Common myeloid progenitor, CD34-positive (primary cell): Measurements from ENCODE around the gene IMP3.

Experiments used
- CTCF ChIA-PET: fragments of 350-600 bp; sonication (Branson Sonifier 250); formaldehyde crosslinking; loops from one replicate; lab custom pipeline; 2021; ENCODE audit warnings: antibody characterized with exemption; lab: Charles Lee
- POLR2A ChIA-PET: fragments of 350-600 bp; sonication (Branson Sonifier 250); formaldehyde crosslinking; loops from one replicate; lab custom pipeline; 2021; ENCODE audit warnings: antibody characterized with exemption; lab: Charles Lee
- DNase-seq, 3 donors: peaks; one replicate each; pipeline versions ENCODE4 v3.0.0 to v3.0.0-alpha.2; 2013
- H3K27ac ChIP-seq, 2 experiments: 1 replicate in 1 of 2; 2 replicates in 1 of 2; pipeline ENCODE4 v1.7.0; 2013; ENCODE audit warnings: inconsistent platforms in 2 of 2, low read length in 2 of 2, mild to moderate bottlenecking in 2 of 2, low read depth in 1 of 2, moderate library complexity in 1 of 2; ENCODE audit not compliant: severe bottlenecking in 2 of 2, insufficient read depth in 1 of 2, poor library complexity in 1 of 2
- H3K27me3 ChIP-seq, 5 experiments: replicated peaks in 2 of 5; 1 replicate in 3 of 5; 2 replicates in 2 of 5; pipeline versions ENCODE4 v1.6.1 to v1.7.0; 2013; ENCODE audit warnings: low read length in 4 of 5, mild to moderate bottlenecking in 2 of 5, moderate library complexity in 2 of 5, inconsistent platforms in 1 of 5; ENCODE audit not compliant: insufficient read depth in 5 of 5, control insufficient read depth in 4 of 5
- H3K36me3 ChIP-seq, 4 experiments: 1 replicate in 2 of 4; 2 replicates in 2 of 4; pipeline versions ENCODE4 v1.6.1 to v1.7.0; 2013; ENCODE audit warnings: low read length in 3 of 4, control low read depth in 1 of 4, mild to moderate bottlenecking in 1 of 4; ENCODE audit not compliant: control insufficient read depth in 4 of 4, insufficient read depth in 4 of 4
- H3K4me1 ChIP-seq, 4 experiments: 1 replicate in 3 of 4; 2 replicates in 1 of 4; pipeline versions ENCODE4 v1.6.1 to v1.7.1; 2013; ENCODE audit warnings: low read length in 3 of 4, mild to moderate bottlenecking in 3 of 4, control low read depth in 1 of 4, inconsistent platforms in 1 of 4, moderate library complexity in 1 of 4; ENCODE audit not compliant: control insufficient read depth in 4 of 4, insufficient read depth in 4 of 4; ENCODE audit errors: control extremely low read depth in 1 of 4
- H3K4me3 ChIP-seq, 7 experiments: 1 replicate in 4 of 7; 2 replicates in 3 of 7; pipeline versions ENCODE4 v1.5.1 to v1.7.0; 2013; ENCODE audit warnings: mild to moderate bottlenecking in 7 of 7, low read length in 6 of 7, moderate library complexity in 6 of 7, inconsistent platforms in 2 of 7, low read depth in 2 of 7, control low read depth in 1 of 7; ENCODE audit not compliant: insufficient read depth in 4 of 7, control insufficient read depth in 1 of 7; ENCODE audit errors: extremely low read depth in 1 of 7
- H3K9me3 ChIP-seq, 5 experiments: 1 replicate in 4 of 5; 2 replicates in 1 of 5; pipeline versions ENCODE4 v1.6.1 to v1.7.1; 2013; ENCODE audit warnings: low read length in 4 of 5, mild to moderate bottlenecking in 2 of 5, inconsistent platforms in 1 of 5, low read depth in 1 of 5, moderate library complexity in 1 of 5; ENCODE audit not compliant: control insufficient read depth in 4 of 5, insufficient read depth in 2 of 5; ENCODE audit errors: control extremely low read depth in 1 of 5
- WGBS: methylation state at CpG from one replicate; pipeline ENCODE4 v1.1.5; 2013; ENCODE audit not compliant: insufficient coverage; 5-methylcytosine and 5-hydroxymethylcytosine counted together

The IMP3 gene

DNA sequence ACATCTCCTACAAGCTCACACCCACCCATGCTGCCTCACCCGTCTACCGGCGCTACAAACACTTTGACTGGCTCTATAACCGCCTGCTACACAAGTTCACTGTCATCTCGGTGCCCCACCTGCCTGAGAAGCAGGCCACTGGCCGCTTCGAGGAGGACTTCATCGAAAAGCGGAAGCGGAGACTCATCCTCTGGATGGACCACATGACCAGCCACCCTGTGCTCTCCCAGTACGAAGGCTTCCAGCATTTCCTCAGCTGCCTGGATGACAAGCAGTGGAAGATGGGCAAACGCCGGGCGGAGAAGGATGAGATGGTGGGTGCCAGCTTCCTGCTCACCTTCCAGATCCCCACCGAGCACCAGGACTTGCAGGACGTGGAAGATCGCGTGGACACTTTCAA, 9.8 kb upstream of the IMP3 start:
- Histone ChIP-seq H3K36me3 (peaks cover 0 to 5% (median 0%) of the 10 kb centered on the region in 4 experiments), H3K4me1 (peaks cover 0 to 34% (median 30%) of the 10 kb centered on the region in 4 experiments), H3K4me3 (no peak overlapping the region), H3K27ac (no peak overlapping the region), H3K27me3 (peaks cover 0 to 6% (median 0%) of the 10 kb centered on the region in 5 experiments), H3K9me3 (no peaks in the 10 kb centered on the region)
- WGBS, result 96% methylated on average over 15 of the region's 18 CpGs
- POLR2A ChIA-PET, result interaction anchor here (0.6 kb wide), 1 partner anchor 141 kb away, joined by 3 read pairs; no protein-coding TSS in a partner anchor
- CTCF ChIA-PET, result interaction anchor here (1.2 kb wide), 1 partner anchor 12 kb away, joined by 3 read pairs; no protein-coding TSS in a partner anchor
- no peak for DNase-seq

DNA sequence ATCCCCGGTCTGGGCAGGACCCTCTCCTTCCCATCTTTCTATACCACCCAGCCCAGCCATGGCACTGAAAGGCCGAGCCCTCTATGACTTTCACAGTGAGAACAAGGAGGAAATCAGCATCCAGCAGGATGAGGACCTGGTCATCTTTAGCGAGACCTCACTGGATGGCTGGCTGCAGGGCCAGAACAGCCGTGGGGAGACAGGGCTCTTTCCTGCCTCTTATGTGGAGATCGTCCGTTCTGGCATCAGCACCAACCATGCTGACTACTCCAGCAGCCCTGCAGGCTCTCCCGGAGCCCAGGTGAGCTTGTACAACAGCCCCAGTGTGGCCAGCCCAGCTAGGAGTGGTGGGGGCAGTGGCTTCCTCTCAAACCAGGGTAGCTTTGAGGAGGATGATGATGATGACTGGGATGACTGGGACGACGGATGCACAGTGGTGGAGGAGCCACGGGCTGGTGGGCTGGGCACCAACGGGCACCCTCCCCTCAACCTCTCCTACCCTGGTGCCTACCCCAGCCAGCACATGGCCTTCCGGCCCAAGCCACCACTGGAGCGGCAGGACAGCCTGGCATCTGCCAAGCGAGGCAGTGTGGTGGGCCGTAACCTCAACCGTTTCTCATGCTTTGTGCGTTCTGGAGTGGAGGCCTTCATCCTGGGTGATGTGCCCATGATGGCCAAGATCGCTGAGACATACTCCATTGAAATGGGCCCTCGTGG, 9.2 kb upstream of the IMP3 start:
- POLR2A ChIA-PET, result interaction anchor here (0.6 kb wide), 1 partner anchor 140 kb away, joined by 3 read pairs; no protein-coding TSS in a partner anchor
- 98% methylated on average over 13 of the region's 19 CpGs for WGBS
- Histone ChIP-seq H3K36me3 (peaks cover 0 to 5% (median 0%) of the 10 kb centered on the region in 4 experiments), H3K9me3 (no peaks in the 10 kb centered on the region), H3K27me3 (peaks cover 0 to 6% (median 0%) of the 10 kb centered on the region in 5 experiments), H3K4me3 (no peak overlapping the region), H3K27ac (no peak overlapping the region), H3K4me1 (peaks cover 0 to 34% (median 30%) of the 10 kb centered on the region in 4 experiments)
- no peak for DNase-seq
- CTCF ChIA-PET, result no interaction called here

DNA sequence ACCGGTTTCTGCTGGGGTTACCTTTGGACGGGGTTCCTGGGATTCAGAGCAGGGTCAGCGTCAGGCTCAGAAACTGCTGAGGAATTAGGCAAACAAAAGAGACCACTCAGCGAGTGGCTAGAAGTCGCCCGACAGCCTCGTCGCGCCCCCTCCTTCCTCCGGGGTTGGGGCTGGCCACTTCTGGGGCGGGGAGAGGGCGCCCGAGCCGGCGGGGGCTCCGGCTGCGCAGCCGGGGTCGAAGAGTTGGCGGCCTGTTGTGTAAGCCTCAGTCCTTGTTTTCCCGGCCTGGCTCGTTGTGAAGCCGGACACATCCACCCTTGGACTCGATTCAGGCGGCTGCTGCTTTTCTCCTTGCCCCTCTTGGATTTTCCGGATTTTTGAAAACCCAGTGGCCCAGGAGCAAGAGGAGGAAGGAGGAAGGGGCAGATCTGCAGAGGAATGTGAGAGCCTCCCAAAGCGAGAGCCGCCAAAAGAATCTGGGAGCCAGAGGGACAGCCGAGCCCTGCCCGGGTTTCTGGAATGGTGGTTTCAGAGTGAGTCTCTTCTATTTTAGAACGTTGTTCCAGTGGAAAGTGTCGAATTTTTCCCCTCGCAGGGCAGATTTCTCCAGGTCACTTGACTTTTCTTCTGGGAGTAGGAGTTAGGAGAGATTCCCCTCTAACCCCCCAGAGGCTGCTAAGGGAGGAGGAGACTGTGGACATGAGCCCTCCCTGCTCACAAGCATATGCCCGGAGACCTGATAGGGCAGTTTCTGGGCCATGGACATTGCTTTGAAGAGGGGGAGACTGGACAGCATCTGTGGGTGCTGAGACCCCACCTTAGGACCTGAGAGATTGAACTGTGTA, 8.4 kb upstream of the IMP3 start:
- Histone ChIP-seq H3K4me1 (peaks cover 0 to 34% (median 30%) of the 10 kb centered on the region in 4 experiments), H3K4me3 (peak overlapping the region; percentile 57 to 93 (median 76)), H3K9me3 (no peaks in the 10 kb centered on the region), H3K27me3 (peaks cover 0 to 6% (median 0%) of the 10 kb centered on the region in 5 experiments), H3K36me3 (peaks cover 0 to 5% (median 0%) of the 10 kb centered on the region in 4 experiments), H3K27ac (peak overlapping the region in 1 of 2 experiments; percentile 70)
- WGBS, result 20% methylated on average over 27 of the region's 34 CpGs
- no peak for DNase-seq
- ChIA-PET CTCF (interaction anchor here (0.7 to 1.8 kb wide), 10 partner anchors 18 to 196 kb away, joined by 3 to 6 read pairs (median 3); partner anchors contain the start of gene PTPN9), POLR2A (interaction anchor here (1.6 kb wide), 1 partner anchor 140 kb away, joined by 7 read pairs; no protein-coding TSS in a partner anchor)

DNA sequence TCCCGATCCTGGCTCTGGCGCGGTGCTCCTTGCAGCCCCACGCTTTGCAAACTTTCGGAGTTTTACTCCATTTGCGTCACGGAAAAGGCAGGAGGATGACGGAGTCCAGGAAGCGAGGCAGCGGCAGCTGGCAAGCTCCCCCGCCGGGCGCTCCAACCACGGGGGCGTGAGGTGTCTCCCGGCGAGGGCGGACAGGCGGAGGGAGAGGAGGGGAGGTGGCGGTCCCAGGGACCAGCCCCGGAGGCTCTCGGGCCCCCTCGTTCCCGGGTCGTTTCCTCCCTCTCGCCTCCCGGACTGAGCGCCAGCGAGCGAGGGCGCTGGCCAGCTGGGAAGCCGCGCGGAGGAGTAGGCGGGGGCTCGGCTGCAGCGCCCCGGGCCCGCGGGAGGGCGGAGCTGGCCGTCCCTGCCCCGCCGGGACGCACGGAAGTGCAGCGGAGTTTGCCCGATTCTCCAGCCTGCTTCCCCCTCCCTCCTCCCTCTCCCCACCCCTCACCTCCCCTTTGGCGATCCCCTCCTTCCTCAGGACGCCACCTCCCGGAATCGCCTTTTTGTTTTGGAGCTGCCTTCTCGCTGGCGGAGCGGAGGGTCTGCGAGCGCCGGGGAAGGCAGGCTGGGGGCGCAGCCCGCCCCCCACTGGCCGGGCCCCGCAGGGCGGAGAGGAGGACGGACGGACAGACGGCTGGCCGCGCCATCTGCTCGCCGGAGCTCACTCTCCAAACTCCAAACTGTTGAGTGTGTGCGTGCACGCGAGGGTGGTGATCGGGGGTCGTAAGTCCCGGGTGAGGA, 7.5 kb upstream of the IMP3 start, which contains the start of gene SNX33:
SNX33 (plus strand) TSS at position 543 of the 786 bp plus-strand sequence. CDS start 1,191 bp downstream, outside the sequence.
- POLR2A ChIA-PET, result interaction anchor here (0.5 to 1.6 kb wide), 2 partner anchors 77 to 139 kb away, joined by 3 to 7 read pairs; no protein-coding TSS in a partner anchor
- H3K9me3 ChIP-seq, result no peaks in the 10 kb centered on the region
- peaks cover 0 to 5% (median 0%) of the 10 kb centered on the region in 4 experiments for H3K36me3 ChIP-seq
- H3K4me1 ChIP-seq, result peaks cover 0 to 34% (median 30%) of the 10 kb centered on the region in 4 experiments
- under 1% methylated on average over 52 of the region's 76 CpGs for WGBS
- peak within 1 kb of the TSS in 1 of 2 experiments; percentile 70 for H3K27ac ChIP-seq
- CTCF ChIA-PET, result interaction anchor here (0.7 to 1.8 kb wide), 12 partner anchors 19 to 196 kb away, joined by 3 to 6 read pairs (median 3); partner anchors contain the start of gene PTPN9
- peak within 1 kb of the TSS; percentile 57 to 93 (median 76) for H3K4me3 ChIP-seq
- peaks cover 0 to 6% (median 0%) of the 10 kb centered on the region in 5 experiments for H3K27me3 ChIP-seq
- DNase-seq, result peak; percentile 52 to 64 (median 59)

DNA sequence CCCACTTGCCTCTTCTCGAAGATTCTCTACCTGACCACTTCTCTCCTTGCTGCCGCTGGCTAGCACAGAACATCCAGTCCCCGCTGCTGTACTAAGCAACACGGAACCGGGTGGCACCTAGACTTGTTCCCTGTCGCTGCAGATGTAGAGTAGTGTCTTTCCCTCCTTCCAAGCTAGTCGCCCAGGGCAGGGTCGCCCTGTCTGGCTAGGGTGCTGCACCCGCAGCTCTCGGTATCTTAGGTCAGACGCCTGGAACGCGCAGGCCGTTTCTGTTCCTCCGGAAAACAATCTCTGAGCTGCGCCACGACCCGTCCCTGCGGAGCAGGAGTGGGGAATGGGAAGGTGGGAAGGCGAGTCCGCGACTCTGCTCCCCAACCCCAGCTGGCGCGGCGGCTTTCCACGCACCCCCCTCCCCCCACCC, 6.9 kb upstream of the IMP3 start:
- H3K27me3 ChIP-seq, result peaks cover 0 to 6% (median 0%) of the 10 kb centered on the region in 5 experiments
- H3K36me3 ChIP-seq, result peaks cover 0 to 5% (median 0%) of the 10 kb centered on the region in 4 experiments
- POLR2A ChIA-PET, result interaction anchor here (0.5 to 1.6 kb wide), 2 partner anchors 78 to 138 kb away, joined by 3 to 7 read pairs; no protein-coding TSS in a partner anchor
- CTCF ChIA-PET, result interaction anchor here (1.0 to 1.8 kb wide), 8 partner anchors 34 to 195 kb away, joined by 3 to 6 read pairs (median 3); no protein-coding TSS in a partner anchor
- no peaks in the 10 kb centered on the region for H3K9me3 ChIP-seq
- peak overlapping the region; percentile 57 to 93 (median 76) for H3K4me3 ChIP-seq
- H3K27ac ChIP-seq, result peak overlapping the region in 1 of 2 experiments; percentile 43
- peaks cover 0 to 30% (median 28%) of the 10 kb centered on the region in 4 experiments for H3K4me1 ChIP-seq
- 2% methylated on average over 16 of the region's 26 CpGs for WGBS
- peak in 2 of 3 donors; percentile 29 to 41 for DNase-seq
